RWPE1 (cell line): ENCODE measurements around the gene WNT9A.

Experiments
- CTCF ChIA-PET: fragments of 350-600 bp; sonication (Branson Sonifier 250); formaldehyde crosslinking; extraction: SDS; loops from one replicate; lab custom pipeline; 2021; lab: Yijun Ruan, JAX
- POLR2A ChIA-PET: fragments of 400-600 bp; formaldehyde crosslinking; extraction: SDS; loops from one replicate; lab custom pipeline; 2020; ENCODE audit warnings: antibody characterized with exemption; ENCODE audit not compliant: low non-redundant PET; lab: Yijun Ruan, JAX
- DNase-seq: peaks from one replicate; pipeline ENCODE4 v3.0.0; 2012; ENCODE audit warnings: low spot score
- H3K27ac ChIP-seq: fragments of 450-650 bp; 2 replicates; pipeline ENCODE4 v1.5.1; 2017
- CTCF ChIP-seq: fragments of 450-650 bp; conservative IDR thresholded peaks from 2 replicates; pipeline ENCODE4 v1.5.1; 2017; ENCODE audit warnings: low read depth, mild to moderate bottlenecking

The WNT9A gene

GRCh38 chr1:227898502-227899140 is 49.1 kb downstream of the WNT9A start:
- CTCF ChIA-PET, result no interaction called here
- POLR2A ChIA-PET, result no interaction called here
- H3K27ac ChIP-seq, result no peak overlapping the region
- DNase-seq, result no peak
- TF ChIP-seq CTCF, result no peak

GRCh38 chr1:227897704-227898438 is 49.9 kb downstream of the WNT9A start:
- H3K27ac ChIP-seq, result no peak overlapping the region
- DNase-seq, result no peak
- no peak for TF ChIP-seq CTCF
- POLR2A ChIA-PET, result no interaction called here
- CTCF ChIA-PET, result interaction anchor here (0.6 kb wide), 1 partner anchor 10 kb away, joined by 3 read pairs; no protein-coding TSS in a partner anchor

- ChIA-PET POLR2A (no interaction called here), CTCF (interaction anchor here (0.6 kb wide), 1 partner anchor 9 kb away, joined by 3 read pairs; no protein-coding TSS in a partner anchor)
- DNase-seq, result no peak
- TF ChIP-seq CTCF, result no peak
- H3K27ac ChIP-seq, result no peak overlapping the region
These were observed 50.7 kb downstream of the WNT9A start for GRCh38 chr1:227896710-227897655.

- ChIA-PET POLR2A (interaction anchor here (0.6 kb wide), 1 partner anchor 10 kb away, joined by 4 read pairs; no protein-coding TSS in a partner anchor), CTCF (interaction anchor here (0.9 kb wide), 1 partner anchor 8 kb away, joined by 4 read pairs; no protein-coding TSS in a partner anchor)
- no peak for TF ChIP-seq CTCF
- peak overlapping the region; percentile 40 for H3K27ac ChIP-seq
- peak; percentile 64 for DNase-seq
These were observed 51.7 kb downstream of the WNT9A start for GRCh38 chr1:227895828-227896685.

- no peak for DNase-seq
- CTCF ChIA-PET, result no interaction called here
- TF ChIP-seq CTCF, result no peak
- H3K27ac ChIP-seq, result no peak overlapping the region; the same call in 1 of the 2 replicates
- POLR2A ChIA-PET, result no interaction called here
These were observed 52.8 kb downstream of the WNT9A start for GRCh38 chr1:227894831-227895451.
